D721Med (cell line): Measurements from ENCODE around the gene TMEM86A.

Experiments
- DNase-seq: peaks from one replicate; pipeline ENCODE4 v3.0.0; 2011; ENCODE audit warnings: low spot score; ENCODE audit not compliant: insufficient read length
- FAIRE-seq: peaks from 2 replicates; lab custom pipeline; 2011; peaks lifted over from hg19 to GRCh38; lab: Jason Lieb, UNC
- CTCF ChIP-seq: IDR thresholded peaks from 2 replicates; pipeline ENCODE4 v1.5.1; 2012; ENCODE audit warnings: mild to moderate bottlenecking, control low read depth; ENCODE audit not compliant: insufficient read depth; ENCODE audit errors: missing control alignments

TMEM86A gene

GRCh38 chr11:18720091-18720807, 21.7 kb downstream of the TMEM86A start:
- no peak for FAIRE-seq
- TF ChIP-seq CTCF, result no peak
- DNase-seq, result no peak

DNA sequence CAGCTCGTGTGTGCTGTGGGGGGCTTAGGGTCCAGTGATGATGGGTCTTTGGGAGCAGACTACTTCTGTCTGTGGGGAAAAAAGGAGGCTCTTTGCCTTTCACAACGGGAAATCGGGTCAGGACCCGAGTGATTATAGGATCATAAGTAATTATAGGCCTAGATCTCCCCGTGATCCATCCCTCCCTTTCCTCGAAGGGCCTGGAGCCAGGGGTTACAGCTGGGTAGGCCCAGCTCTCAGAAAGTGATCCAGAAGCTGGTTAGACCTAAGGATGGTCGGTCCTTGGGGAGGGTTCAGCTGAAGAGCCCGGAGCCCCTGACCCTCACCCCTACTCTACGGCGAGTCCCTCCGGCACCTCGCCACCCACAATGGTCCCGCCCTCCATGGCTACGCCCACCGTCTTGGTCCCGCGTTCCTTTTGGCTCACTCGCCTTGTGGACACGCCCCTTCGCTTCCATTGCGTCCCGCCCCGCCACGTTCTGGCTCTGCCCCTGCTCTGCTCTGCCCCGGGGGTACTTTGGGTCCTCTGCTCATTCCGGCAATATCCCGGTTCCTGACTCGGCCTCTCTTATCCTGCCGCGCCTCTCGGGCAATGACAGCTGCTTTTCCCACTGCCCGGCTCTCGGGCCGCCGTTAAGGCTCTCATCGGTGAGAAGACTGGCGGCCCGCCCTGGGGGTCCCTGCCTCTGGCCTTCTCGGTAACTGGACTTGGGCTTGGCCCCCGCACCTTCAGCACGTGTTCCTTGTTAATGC, 22.4 kb downstream of the TMEM86A start:
- DNase-seq (peak; percentile 71), FAIRE-seq (no peak)
- no peak for TF ChIP-seq CTCF

- no peak for DNase-seq
- FAIRE-seq, result no peak
- TF ChIP-seq CTCF, result peak; percentile 43
Observed at GRCh38 chr11:18721561-18722292, 23.1 kb downstream of the TMEM86A start.

- TF ChIP-seq CTCF, result no peak
- FAIRE-seq, result no peak
Observed at GRCh38 chr11:18722293-18722637, 23.7 kb downstream of the TMEM86A start.

DNA sequence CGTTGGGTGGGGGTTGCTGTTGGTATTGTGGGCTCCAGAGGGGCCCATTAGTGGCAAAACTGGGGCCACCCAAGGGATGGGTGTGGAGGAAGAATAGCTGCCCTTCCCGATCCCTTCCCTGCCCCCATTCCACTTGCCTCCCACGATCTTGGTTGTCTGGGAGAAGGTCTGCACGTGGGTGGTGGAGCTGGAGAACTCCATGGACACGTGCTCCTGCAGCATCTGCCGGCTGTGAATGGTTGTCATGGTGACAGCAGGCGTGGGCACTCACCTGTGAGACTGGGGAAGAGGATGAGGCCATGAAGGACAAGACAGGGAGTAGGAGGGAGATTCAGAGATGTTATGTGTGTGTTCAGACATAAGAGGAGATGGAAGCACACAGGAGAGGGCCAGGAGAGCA, 25.4 kb downstream of the TMEM86A start:
- DNase-seq, result no peak
- no peak for FAIRE-seq
- TF ChIP-seq CTCF, result no peak

More at GRCh38 chr11:18722293-18722637, 23.7 kb downstream of the TMEM86A start:
- DNase-seq, result no peak

DNA sequence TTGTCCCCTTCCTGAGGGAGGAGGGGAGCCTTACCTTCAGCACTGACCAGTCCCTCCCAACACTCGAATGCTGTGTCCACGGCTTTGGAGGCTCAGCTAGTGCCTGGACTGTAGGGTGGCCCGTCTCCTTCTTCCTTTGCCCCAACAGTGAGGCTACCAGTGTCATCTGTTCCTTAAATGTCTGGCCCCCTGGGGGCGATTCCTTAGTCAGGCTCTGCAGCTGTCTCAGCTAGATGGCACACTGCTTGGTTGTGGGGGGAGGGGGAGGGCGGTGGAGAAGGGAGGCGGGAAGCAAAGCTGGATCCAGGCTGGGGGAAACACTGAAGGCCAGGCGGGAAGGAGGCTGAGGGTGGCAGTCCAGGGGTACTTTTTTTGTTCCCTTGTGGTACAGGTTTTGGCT, 27.5 kb downstream of the TMEM86A start, which contains the start of gene IGSF22:
TSS of gene IGSF22 (minus strand) at position 149 of the 400 bp plus-strand sequence. CDS start 1,952 bp downstream, outside the sequence.
- TF ChIP-seq CTCF, result no peak
- no peak for DNase-seq
- no peak for FAIRE-seq
